Neural cell (in vitro differentiated cells): ENCODE measurements around the gene RADX. TPM values are rescaled to one million over a fixed set of nuclear protein-coding genes. Genes with fewer than 3 reads are reported as not detected.
A peak's percentile ranks its signal among the peaks of the same experiment; 100 is the strongest.

Experiments used
- H2AFZ ChIP-seq: fragments of 200-600, 300-800 bp; sonication (generic), shearing (Covaris generic); 2 replicates; pipeline ENCODE4 v1.6.0; 2014; ENCODE audit warnings: low read depth, mild to moderate bottlenecking, antibody characterized with exemption, low read length, moderate library complexity
- H3F3A ChIP-seq: fragments of 200-600 bp; shearing (Covaris generic); 2 replicates; pipeline ENCODE4 v1.6.1; 2016; ENCODE audit warnings: mild to moderate bottlenecking, moderate library complexity, mixed read lengths, antibody characterized with exemption, low read length; ENCODE audit not compliant: insufficient read depth, poor library complexity, severe bottlenecking
- H3K27ac ChIP-seq: fragments of 200-600, 300-800 bp; sonication (generic), shearing (Covaris generic); 2 replicates; pipeline ENCODE4 v1.5.1; 2014; ENCODE audit warnings: mild to moderate bottlenecking, low read length, moderate library complexity
- H3K27me3 ChIP-seq: fragments of 300-800, 200-600 bp; sonication (generic), shearing (Covaris generic); 2 replicates; pipeline ENCODE4 v1.6.0; 2014; ENCODE audit warnings: mild to moderate bottlenecking, low read depth, low read length, moderate library complexity; ENCODE audit not compliant: insufficient read depth
- H3K36me3 ChIP-seq: fragments of 300-800, 200-600 bp; sonication (generic), shearing (Covaris generic); 2 replicates; pipeline ENCODE4 v1.5.1; 2014; ENCODE audit warnings: mild to moderate bottlenecking, antibody characterized with exemption, low read length, moderate library complexity; ENCODE audit not compliant: insufficient read depth
- H3K4me2 ChIP-seq: fragments of 300-800, 200-600 bp; sonication (generic), shearing (Covaris generic); 2 replicates; pipeline ENCODE4 v1.6.0; 2014; ENCODE audit warnings: mild to moderate bottlenecking, low read length
- H3K4me3 ChIP-seq: fragments of 300-800, 200-600 bp; sonication (generic), shearing (Covaris generic); 2 replicates; pipeline ENCODE4 v1.5.1; 2014; ENCODE audit warnings: mild to moderate bottlenecking, low read length, moderate library complexity
- H3K79me2 ChIP-seq: fragments of 200-600 bp; shearing (Covaris generic); replicated peaks from 2 replicates; pipeline ENCODE4 v1.6.0; 2014; ENCODE audit warnings: mild to moderate bottlenecking, low read length, moderate library complexity; ENCODE audit not compliant: insufficient read depth
- H3K9ac ChIP-seq: fragments of 300-800, 200-600 bp; sonication (generic), shearing (Covaris generic); 2 replicates; pipeline ENCODE4 v1.6.1; 2016; ENCODE audit warnings: mild to moderate bottlenecking, low read length, mixed read lengths
- H3K9me2 ChIP-seq: fragments of 200-600 bp; shearing (Covaris generic); 2 replicates; pipeline ENCODE4 v1.6.1; 2016; ENCODE audit warnings: mild to moderate bottlenecking, low read length, mixed read lengths; ENCODE audit not compliant: insufficient read depth
- H3K9me3 ChIP-seq: fragments of 200-600, 300-800 bp; sonication (generic), shearing (Covaris generic); 2 replicates; pipeline ENCODE4 v1.6.1; 2016; ENCODE audit warnings: mild to moderate bottlenecking, mixed run types, low read length, moderate library complexity, mixed read lengths
- H4K20me1 ChIP-seq: fragments of 200-600 bp; shearing (Covaris generic); 2 replicates; pipeline ENCODE4 v1.6.1; 2016; ENCODE audit warnings: mild to moderate bottlenecking, mixed run types; ENCODE audit not compliant: insufficient read depth
- CTCF ChIP-seq: fragments of 450-650 bp; IDR thresholded peaks from 2 replicates; pipeline ENCODE4 v1.5.1; 2014; ENCODE audit warnings: antibody characterized with exemption, mild to moderate bottlenecking, moderate library complexity; ENCODE audit not compliant: poor library complexity, severe bottlenecking
- EP300 ChIP-seq: fragments of 450-650 bp; conservative IDR thresholded peaks from 2 replicates; pipeline ENCODE4 v1.6.1; 2014; ENCODE audit warnings: antibody characterized with exemption, mild to moderate bottlenecking, moderate library complexity; ENCODE audit not compliant: poor library complexity, severe bottlenecking
- EZH2 ChIP-seq: fragments of 200-600, 300-800 bp; shearing (Covaris generic), sonication (generic); IDR thresholded peaks from 2 replicates; pipeline ENCODE4 v1.6.1; 2014; ENCODE audit warnings: antibody characterized with exemption, low read length, borderline replicate concordance, mild to moderate bottlenecking; ENCODE audit not compliant: insufficient read depth, poor library complexity, severe bottlenecking
- MXI1 ChIP-seq: fragments of 450-650 bp; conservative IDR thresholded peaks from 2 replicates; pipeline ENCODE4 v1.6.1; 2014; ENCODE audit warnings: antibody characterized with exemption, mild to moderate bottlenecking; ENCODE audit not compliant: poor library complexity, severe bottlenecking
- POLR2AphosphoS5 ChIP-seq: IDR thresholded peaks from 2 replicates; pipeline ENCODE4 v1.6.1; 2012
- RAD21 ChIP-seq: fragments of 450-650 bp; conservative IDR thresholded peaks from 2 replicates; pipeline ENCODE4 v1.6.1; 2014; ENCODE audit warnings: antibody characterized with exemption, mild to moderate bottlenecking, moderate library complexity
- REST ChIP-seq: IDR thresholded peaks from 2 replicates; pipeline ENCODE4 v1.6.1; 2012; ENCODE audit warnings: borderline replicate concordance
- SMC3 ChIP-seq: fragments of 450-650 bp; conservative IDR thresholded peaks from 2 replicates; pipeline ENCODE4 v1.6.1; 2014; ENCODE audit warnings: antibody characterized with exemption, mild to moderate bottlenecking, moderate library complexity; ENCODE audit not compliant: poor library complexity
- TAF1 ChIP-seq: IDR thresholded peaks from 2 replicates; pipeline ENCODE4 v1.6.1; 2012; ENCODE audit warnings: low read depth
- polyA plus RNA-seq: library from polyadenylated mRNA; depleted of rRNA; stranded (reverse); fragments of >200 nt; gene quantifications from 2 replicates; pipeline ENCODE4 v1.2.3, GENCODE V29; 2014

RADX gene
- polyA plus RNA-seq, 1 donor from 2014 or later, result 78.9 TPM

DNA sequence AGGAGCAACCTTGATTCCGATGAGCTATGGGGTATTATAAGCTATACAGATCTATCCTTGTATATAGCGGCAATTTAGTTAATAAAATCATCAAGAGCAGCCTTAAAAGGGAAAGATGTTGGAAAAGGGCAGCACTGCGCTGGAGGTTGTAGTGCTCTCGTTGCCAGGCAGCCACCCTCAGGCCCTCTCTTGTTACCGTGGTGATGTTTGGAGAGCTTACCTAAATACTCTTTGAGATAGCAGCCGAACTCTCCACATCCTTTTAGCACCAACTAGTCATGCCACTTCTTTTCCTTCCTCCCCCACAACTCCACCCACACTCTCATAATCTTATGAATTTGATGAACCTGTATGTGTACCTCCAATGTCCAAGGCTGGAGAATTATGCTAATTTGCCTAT, 3.8 kb upstream of the RADX start:
- H3K27ac ChIP-seq, result peak overlapping the region; percentile 78
- H3F3A ChIP-seq, result no peaks in the 10 kb centered on the region
- no peaks in the 10 kb centered on the region for H3K27me3 ChIP-seq
- H3K9me2 ChIP-seq, result no peaks in the 10 kb centered on the region
- no peak overlapping the region for H2AFZ ChIP-seq
- no peaks in the 10 kb centered on the region for H4K20me1 ChIP-seq
- H3K79me2 ChIP-seq, result no peaks in the 10 kb centered on the region
- TF ChIP-seq POLR2AphosphoS5 (no peak), EP300 (peak; percentile 60)
- H3K36me3 ChIP-seq, result no peaks in the 10 kb centered on the region
- H3K9me3 ChIP-seq, result no peaks in the 10 kb centered on the region
- peak overlapping the region; percentile 36 for H3K9ac ChIP-seq
- H3K4me3 ChIP-seq, result peak overlapping the region; percentile 33
- no peak overlapping the region for H3K4me2 ChIP-seq

GRCh38 chrX:106611317-106611678, 480 bp upstream of the RADX start:
- H3K9ac ChIP-seq, result peak overlapping the region; percentile 38
- peaks cover 17% of the 10 kb centered on the region for H3K79me2 ChIP-seq
- H3K27me3 ChIP-seq, result no peaks in the 10 kb centered on the region
- peak overlapping the region; percentile 53 for H3K27ac ChIP-seq
- no peaks in the 10 kb centered on the region for H4K20me1 ChIP-seq
- no peaks in the 10 kb centered on the region for H3F3A ChIP-seq
- H3K9me3 ChIP-seq, result no peaks in the 10 kb centered on the region
- TF ChIP-seq MXI1, result no peak
- no peak for TF ChIP-seq REST
- no peak for TF ChIP-seq SMC3
- no peak for TF ChIP-seq POLR2AphosphoS5
- TF ChIP-seq RAD21, result no peak
- TF ChIP-seq CTCF, result no peak
- H2AFZ ChIP-seq, result no peak overlapping the region
- H3K36me3 ChIP-seq, result no peaks in the 10 kb centered on the region
- H3K4me2 ChIP-seq, result no peak overlapping the region
- peak overlapping the region; percentile 80 for H3K4me3 ChIP-seq
- no peaks in the 10 kb centered on the region for H3K9me2 ChIP-seq

- Histone ChIP-seq H4K20me1 (no peaks in the 10 kb centered on the region), H2AFZ (peak overlapping the region; percentile 65), H3K4me3 (peak overlapping the region; percentile 80), H3K4me2 (peak overlapping the region; percentile 68), H3F3A (no peaks in the 10 kb centered on the region), H3K27ac (peak overlapping the region; percentile 73), H3K79me2 (peaks cover 17% of the 10 kb centered on the region), H3K9me2 (no peaks in the 10 kb centered on the region), H3K36me3 (no peaks in the 10 kb centered on the region), H3K9me3 (no peaks in the 10 kb centered on the region), H3K27me3 (no peaks in the 10 kb centered on the region), H3K9ac (peak overlapping the region; percentile 76)
- no peak for TF ChIP-seq SMC3
- no peak for TF ChIP-seq RAD21
- no peak for TF ChIP-seq TAF1
- TF ChIP-seq MXI1, result no peak
- no peak for TF ChIP-seq REST
- no peak for TF ChIP-seq CTCF
- no peak for TF ChIP-seq EZH2
- TF ChIP-seq POLR2AphosphoS5, result no peak
- TF ChIP-seq EP300, result no peak
Observed at GRCh38 chrX:106612393-106612763, 600 bp downstream of the RADX start.
